HepG2 (cell line): ENCODE measurements around the gene ARFGEF3. TPM values are rescaled to one million over a fixed set of nuclear protein-coding genes. Genes with fewer than 3 reads are reported as not detected.

Source experiments
- DRAP1 ChIP-seq: IDR thresholded peaks from 2 replicates; pipeline ENCODE4 v1.6.1; 2016; ENCODE audit warnings: missing genetic modification reagents, missing compliant biosample characterization
- ETV5 ChIP-seq: IDR thresholded peaks from 2 replicates; pipeline ENCODE4 v1.6.1; 2018; ENCODE audit warnings: missing biosample characterization, missing genetic modification reagents, inconsistent platforms, borderline replicate concordance
- GATAD2A ChIP-seq: IDR thresholded peaks from 2 replicates; pipeline ENCODE4 v1.6.1; 2016
- GFI1 ChIP-seq: sonication (generic); formaldehyde crosslinking; IDR thresholded peaks from 2 replicates; pipeline ENCODE4 v1.5.0; 2020; ENCODE audit warnings: missing genetic modification reagents, mild to moderate bottlenecking, borderline replicate concordance
- HIC2 ChIP-seq: sonication (generic); formaldehyde crosslinking; IDR thresholded peaks from 2 replicates; pipeline ENCODE4 v1.9.0; 2022; ENCODE audit warnings: low read depth, missing genetic modification reagents
- HNF4A ChIP-seq: sonication (generic); formaldehyde crosslinking; IDR thresholded peaks from 2 replicates; pipeline ENCODE4 v1.4.0; 2020; ENCODE audit warnings: missing genetic modification reagents
- IKZF5 ChIP-seq: IDR thresholded peaks from 2 replicates; pipeline ENCODE4 v1.6.1; 2018; ENCODE audit warnings: missing genetic modification reagents, mild to moderate bottlenecking, missing compliant biosample characterization
- KDM1A ChIP-seq: IDR thresholded peaks from 2 replicates; pipeline ENCODE4 v1.6.1; 2016; ENCODE audit warnings: missing compliant biosample characterization
- MED8 ChIP-seq: sonication (generic); formaldehyde crosslinking; IDR thresholded peaks from 2 replicates; pipeline ENCODE4 v1.8.1; 2023; ENCODE audit warnings: mild to moderate bottlenecking, missing genetic modification reagents; ENCODE audit not compliant: insufficient replicate concordance
- MIER2 ChIP-seq: IDR thresholded peaks from 2 replicates; pipeline ENCODE4 v1.6.1; 2016; ENCODE audit warnings: missing biosample characterization, missing genetic modification reagents
- POGZ ChIP-seq: sonication (generic); formaldehyde crosslinking; IDR thresholded peaks from 2 replicates; pipeline ENCODE4 v1.4.0; 2020; ENCODE audit warnings: mild to moderate bottlenecking, missing genetic modification reagents
- RXRB ChIP-seq: IDR thresholded peaks from 2 replicates; pipeline ENCODE4 v1.6.1; 2016; ENCODE audit warnings: borderline replicate concordance, missing genetic modification reagents, missing compliant biosample characterization
- SALL1 ChIP-seq: sonication (generic); formaldehyde crosslinking; IDR thresholded peaks from 2 replicates; pipeline ENCODE4 v1.8.0; 2022; ENCODE audit warnings: mild to moderate bottlenecking, missing genetic modification reagents
- SOX5 ChIP-seq: IDR thresholded peaks from 2 replicates; pipeline ENCODE4 v1.6.1; 2016; ENCODE audit warnings: borderline replicate concordance
- ZFP36L1 ChIP-seq: sonication (generic); formaldehyde crosslinking; IDR thresholded peaks from 2 replicates; pipeline ENCODE4 v1.8.0; 2022; ENCODE audit warnings: mild to moderate bottlenecking, missing genetic modification reagents, moderate library complexity
- ZNF207 ChIP-seq: fragments of 450-650 bp; IDR thresholded peaks from 2 replicates; pipeline ENCODE4 v1.6.1; 2016; ENCODE audit warnings: antibody characterized with exemption, borderline replicate concordance
- ZNF296 ChIP-seq: sonication (generic); formaldehyde crosslinking; conservative IDR thresholded peaks from 2 replicates; pipeline ENCODE4 v1.5.0; 2020; ENCODE audit warnings: mild to moderate bottlenecking, missing genetic modification reagents
- ZNF543 ChIP-seq: sonication (generic); formaldehyde crosslinking; IDR thresholded peaks from 2 replicates; pipeline ENCODE4 v1.4.0; 2020; ENCODE audit warnings: mild to moderate bottlenecking, missing genetic modification reagents
- ZNF572 ChIP-seq: sonication (generic); formaldehyde crosslinking; IDR thresholded peaks from 2 replicates; pipeline ENCODE4 v1.5.1; 2020; ENCODE audit warnings: mild to moderate bottlenecking, missing genetic modification reagents
- ZNF580 ChIP-seq: IDR thresholded peaks from 2 replicates; pipeline ENCODE4 v1.6.1; 2016; ENCODE audit warnings: low read depth, borderline replicate concordance
- ZNF644 ChIP-seq: IDR thresholded peaks from 2 replicates; pipeline ENCODE4 v1.6.1; 2016; ENCODE audit warnings: low read depth
- ZSCAN29 ChIP-seq: sonication (generic); formaldehyde crosslinking; conservative IDR thresholded peaks from 2 replicates; pipeline ENCODE4 v1.4.0; 2020; ENCODE audit warnings: mild to moderate bottlenecking, missing genetic modification reagents
- polyA plus RNA-seq, 8 experiments: library from polyadenylated mRNA; depleted of rRNA in 3 of 8; stranded (reverse) in 7 of 8; unstranded in 1 of 8; fragments of >200 nt; fragmentation: Illumina TruSeq in 4 of 8; extraction: Trizol in 4 of 8; gene quantifications; 2 replicates each; pipeline versions ENCODE4 v1.2.1 to v1.2.3, GENCODE V29; 2011 to 2016; ENCODE audit warnings: low read depth in 4 of 8, missing spikeins in 1 of 8, mixed read lengths in 1 of 8; ENCODE audit not compliant: insufficient read depth in 1 of 8
- total RNA-seq, 5 experiments: library from RNA; depleted of rRNA; stranded (reverse); fragments of >200 nt; fragmentation: Illumina TruSeq; extraction: Trizol; gene quantifications; 2 replicates each; pipeline ENCODE4 v1.2.3, GENCODE V29; 2016; ENCODE audit warnings: low read depth in 1 of 5
- TF ChIP-seq, protein P1 (sequence below): sonication (generic); formaldehyde crosslinking; IDR thresholded peaks from 2 replicates; pipeline ENCODE4 v1.4.0; 2020; ENCODE audit warnings: mild to moderate bottlenecking, missing genetic modification reagents
- TF ChIP-seq, protein P2 (sequence below): IDR thresholded peaks from 2 replicates; pipeline ENCODE4 v1.6.1; 2016

The ARFGEF3 gene
- total and polyA plus RNA-seq, 2 of the 13 experiments (the other 11 are each of a cell fraction or from before 2014, with no cell fraction given): 0.60 to 2.6 TPM

- TF ChIP-seq ETV5 (CRISPR knock-in tag): peak; percentile 78; the same call in 1 of the 2 replicates
- peak; percentile 27; the same call in 1 of the 2 replicates for TF ChIP-seq MIER2 (CRISPR knock-in tag)
- TF ChIP-seq GATAD2A (CRISPR knock-in tag): peak; percentile 43; the same call in 1 of the 2 replicates
- TF ChIP-seq IKZF5: peak; percentile 62; the same call in 1 of the 2 replicates
- peak; percentile 72; the same call in 1 of the 2 replicates for TF ChIP-seq RXRB (CRISPR knock-in tag)
- 0 out of 2 replicates have a peak, but pooled peaks have one; percentile 10 for TF ChIP-seq ZSCAN29 (CRISPR knock-in tag)
- peak; percentile 74; the same call in 1 of the 2 replicates for TF ChIP-seq ZFP36L1
- TF ChIP-seq SOX5 (CRISPR knock-in tag): peak; percentile 86
- peak; percentile 94; the same call in 1 of the 2 replicates for TF ChIP-seq ZNF644
- peak; percentile 82; the same call in 1 of the 2 replicates for TF ChIP-seq ZNF580 (CRISPR knock-in tag)
- no peak for TF ChIP-seq ZNF207
- TF ChIP-seq HIC2 (CRISPR knock-in tag): peak; percentile 27; the same call in 1 of the 2 replicates
- TF ChIP-seq GFI1 (CRISPR knock-in tag): 0 out of 2 replicates have a peak, but pooled peaks have one; percentile 27
- no peak for TF ChIP-seq MED8 (CRISPR knock-in tag)
- TF ChIP-seq, protein P1, sequence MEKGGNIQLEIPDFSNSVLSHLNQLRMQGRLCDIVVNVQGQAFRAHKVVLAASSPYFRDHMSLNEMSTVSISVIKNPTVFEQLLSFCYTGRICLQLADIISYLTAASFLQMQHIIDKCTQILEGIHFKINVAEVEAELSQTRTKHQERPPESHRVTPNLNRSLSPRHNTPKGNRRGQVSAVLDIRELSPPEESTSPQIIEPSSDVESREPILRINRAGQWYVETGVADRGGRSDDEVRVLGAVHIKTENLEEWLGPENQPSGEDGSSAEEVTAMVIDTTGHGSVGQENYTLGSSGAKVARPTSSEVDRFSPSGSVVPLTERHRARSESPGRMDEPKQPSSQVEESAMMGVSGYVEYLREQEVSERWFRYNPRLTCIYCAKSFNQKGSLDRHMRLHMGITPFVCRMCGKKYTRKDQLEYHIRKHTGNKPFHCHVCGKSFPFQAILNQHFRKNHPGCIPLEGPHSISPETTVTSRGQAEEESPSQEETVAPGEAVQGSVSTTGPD: no peak
- TF ChIP-seq ZNF572 (CRISPR knock-in tag): 0 out of 2 replicates have a peak, but pooled peaks have one; percentile 67
- 0 out of 2 replicates have a peak, but pooled peaks have one; percentile 35 for TF ChIP-seq DRAP1 (CRISPR knock-in tag)
- TF ChIP-seq HNF4A (CRISPR knock-in tag): peak; percentile 40
- TF ChIP-seq SALL1 (CRISPR knock-in tag): peak; percentile 73
- no peak for TF ChIP-seq ZNF543
- TF ChIP-seq, protein P2, sequence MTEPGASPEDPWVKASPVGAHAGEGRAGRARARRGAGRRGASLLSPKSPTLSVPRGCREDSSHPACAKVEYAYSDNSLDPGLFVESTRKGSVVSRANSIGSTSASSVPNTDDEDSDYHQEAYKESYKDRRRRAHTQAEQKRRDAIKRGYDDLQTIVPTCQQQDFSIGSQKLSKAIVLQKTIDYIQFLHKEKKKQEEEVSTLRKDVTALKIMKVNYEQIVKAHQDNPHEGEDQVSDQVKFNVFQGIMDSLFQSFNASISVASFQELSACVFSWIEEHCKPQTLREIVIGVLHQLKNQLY (CRISPR knock-in tag): peak; percentile 59
- TF ChIP-seq KDM1A (CRISPR knock-in tag): no peak
- TF ChIP-seq ZNF296 (CRISPR knock-in tag): no peak
- peak; percentile 49; the same call in 1 of the 2 replicates for TF ChIP-seq POGZ (CRISPR knock-in tag)
Measured at GRCh38 chr6:138258991-138259390, 97.3 kb downstream of the ARFGEF3 start (continued).
